ENCODE measurements around the gene PHKB. TPM values are rescaled to one million over a fixed set of nuclear protein-coding genes. Genes with fewer than 3 reads are reported as not detected.

The PHKB gene
- total RNA-seq, 1 experiment from 2014 or later = 38.8 TPM

DNA sequence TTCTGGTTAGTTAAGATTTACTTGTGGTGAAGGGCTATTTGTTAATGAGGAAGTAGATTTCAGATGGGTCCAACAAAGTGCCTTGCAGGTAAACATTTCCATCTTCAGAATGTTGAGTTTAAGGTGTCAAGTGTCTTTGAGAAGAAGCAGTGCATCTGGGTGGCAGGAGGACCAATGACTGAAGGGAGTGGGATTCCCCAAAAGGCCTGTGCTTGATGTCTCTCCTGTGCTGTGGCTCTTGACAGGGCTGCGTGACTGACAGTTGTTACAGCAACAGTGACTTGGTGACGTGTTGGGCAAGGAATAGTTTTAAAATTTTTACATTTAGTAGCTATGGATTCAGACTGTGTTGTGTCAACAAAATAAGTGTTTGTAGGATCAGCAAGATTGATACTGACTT is 149.9 kb downstream of the PHKB start:
- H3K36me3 Mint-ChIP-seq (ENCODE audit: insufficient read depth in 1 of 3, low read depth in 3 of 3) = peaks cover 0 to 8% (median 5%) of the 10 kb centered on the region in 3 experiments; a peak in 3 of 7 replicates
- H3K4me1 ChIP-seq (ENCODE audit: insufficient read depth, low read length) = no peaks in the 10 kb centered on the region
- H2BK5ac ChIP-seq (ENCODE audit: insufficient read length, low read length) = no peak overlapping the region
- H3K9me3 Mint-ChIP-seq = no peaks in the 10 kb centered on the region
- no peaks in the 10 kb centered on the region for H3K27me3 ChIP-seq (ENCODE audit: insufficient read depth, low read length)
- H3K14ac ChIP-seq (ENCODE audit: insufficient read depth, low read length) = no peak overlapping the region
- no peak overlapping the region for H2AK5ac ChIP-seq (ENCODE audit: insufficient read length, low read length)
- H3K9ac ChIP-seq (ENCODE audit: extremely low read depth, insufficient read length, low read length) = no peak overlapping the region
- H3K79me2 ChIP-seq (ENCODE audit: insufficient read depth, low read length) = no peaks in the 10 kb centered on the region
- H4K5ac ChIP-seq (ENCODE audit: insufficient read length, low read depth, low read length) = no peak overlapping the region
- no peak overlapping the region; a peak in 1 of 7 replicates for H3K27ac Mint-ChIP-seq
- no peak overlapping the region for H3T11ph ChIP-seq (ENCODE audit: low read length)
- H3K56ac ChIP-seq (ENCODE audit: insufficient read length, low read depth, low read length) = no peak overlapping the region
- WGBS (ENCODE audit: extremely low coverage, insufficient read length, low lambda C conversion rate) = no CpG with 5 or more reads among the region's 2 CpGs
- H3K4me1 Mint-ChIP-seq = no peaks in the 10 kb centered on the region
- H4K91ac ChIP-seq (ENCODE audit: insufficient read length, low read depth, low read length) = no peak overlapping the region
- no peak overlapping the region for H3K23ac ChIP-seq (ENCODE audit: insufficient read length, low read depth, low read length)
- H3K9me3 ChIP-seq (ENCODE audit: control insufficient read depth, low read depth, low read length) = no peaks in the 10 kb centered on the region
- H2BK20ac ChIP-seq (ENCODE audit: low read depth, low read length, poor library complexity, severe bottlenecking) = no peak overlapping the region
- H2BK120ac ChIP-seq (ENCODE audit: low read depth, low read length, poor library complexity, severe bottlenecking) = no peak overlapping the region
- H3K18ac ChIP-seq (ENCODE audit: insufficient read length, low read depth, low read length) = no peak overlapping the region
- no peak overlapping the region for H2BK12ac ChIP-seq (ENCODE audit: insufficient read length, low read depth, low read length)
- H3K27ac ChIP-seq (ENCODE audit: insufficient read length, low read depth, low read length) = no peak overlapping the region
- H4K8ac ChIP-seq (replicated peaks; ENCODE audit: insufficient read length, low read depth, low read length) = no peak overlapping the region
- H2AFZ ChIP-seq (ENCODE audit: low read length) = no peak overlapping the region
- TF ChIP-seq, protein P1, sequence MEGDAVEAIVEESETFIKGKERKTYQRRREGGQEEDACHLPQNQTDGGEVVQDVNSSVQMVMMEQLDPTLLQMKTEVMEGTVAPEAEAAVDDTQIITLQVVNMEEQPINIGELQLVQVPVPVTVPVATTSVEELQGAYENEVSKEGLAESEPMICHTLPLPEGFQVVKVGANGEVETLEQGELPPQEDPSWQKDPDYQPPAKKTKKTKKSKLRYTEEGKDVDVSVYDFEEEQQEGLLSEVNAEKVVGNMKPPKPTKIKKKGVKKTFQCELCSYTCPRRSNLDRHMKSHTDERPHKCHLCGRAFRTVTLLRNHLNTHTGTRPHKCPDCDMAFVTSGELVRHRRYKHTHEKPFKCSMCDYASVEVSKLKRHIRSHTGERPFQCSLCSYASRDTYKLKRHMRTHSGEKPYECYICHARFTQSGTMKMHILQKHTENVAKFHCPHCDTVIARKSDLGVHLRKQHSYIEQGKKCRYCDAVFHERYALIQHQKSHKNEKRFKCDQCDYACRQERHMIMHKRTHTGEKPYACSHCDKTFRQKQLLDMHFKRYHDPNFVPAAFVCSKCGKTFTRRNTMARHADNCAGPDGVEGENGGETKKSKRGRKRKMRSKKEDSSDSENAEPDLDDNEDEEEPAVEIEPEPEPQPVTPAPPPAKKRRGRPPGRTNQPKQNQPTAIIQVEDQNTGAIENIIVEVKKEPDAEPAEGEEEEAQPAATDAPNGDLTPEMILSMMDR (conservative IDR thresholded peaks at IDR 0.05) = no peak
- no peak overlapping the region for H3K4me3 Mint-ChIP-seq
- no peak overlapping the region for H3K4me2 ChIP-seq (ENCODE audit: insufficient read depth, insufficient read length, low read length)
- no peaks in the 10 kb centered on the region for H3K27me3 Mint-ChIP-seq (ENCODE audit: low read depth)
- H3K23me2 ChIP-seq (ENCODE audit: insufficient read length, low read depth, low read length, poor library complexity, severe bottlenecking) = no peaks in the 10 kb centered on the region
- DNase-seq = no peak
- no peak overlapping the region for H3K4ac ChIP-seq (ENCODE audit: low read depth, low read length)
- no peaks in the 10 kb centered on the region for H4K20me1 ChIP-seq (ENCODE audit: control insufficient read depth, insufficient read depth, insufficient read length)
- no peaks in the 10 kb centered on the region for H3K79me1 ChIP-seq (ENCODE audit: insufficient read depth, low read depth, low read length, poor library complexity, severe bottlenecking)
- no peak overlapping the region for H2BK15ac ChIP-seq (ENCODE audit: low read depth, low read length)
